ENCODE measurements around the gene PPP1R7.

Gene PPP1R7

DNA sequence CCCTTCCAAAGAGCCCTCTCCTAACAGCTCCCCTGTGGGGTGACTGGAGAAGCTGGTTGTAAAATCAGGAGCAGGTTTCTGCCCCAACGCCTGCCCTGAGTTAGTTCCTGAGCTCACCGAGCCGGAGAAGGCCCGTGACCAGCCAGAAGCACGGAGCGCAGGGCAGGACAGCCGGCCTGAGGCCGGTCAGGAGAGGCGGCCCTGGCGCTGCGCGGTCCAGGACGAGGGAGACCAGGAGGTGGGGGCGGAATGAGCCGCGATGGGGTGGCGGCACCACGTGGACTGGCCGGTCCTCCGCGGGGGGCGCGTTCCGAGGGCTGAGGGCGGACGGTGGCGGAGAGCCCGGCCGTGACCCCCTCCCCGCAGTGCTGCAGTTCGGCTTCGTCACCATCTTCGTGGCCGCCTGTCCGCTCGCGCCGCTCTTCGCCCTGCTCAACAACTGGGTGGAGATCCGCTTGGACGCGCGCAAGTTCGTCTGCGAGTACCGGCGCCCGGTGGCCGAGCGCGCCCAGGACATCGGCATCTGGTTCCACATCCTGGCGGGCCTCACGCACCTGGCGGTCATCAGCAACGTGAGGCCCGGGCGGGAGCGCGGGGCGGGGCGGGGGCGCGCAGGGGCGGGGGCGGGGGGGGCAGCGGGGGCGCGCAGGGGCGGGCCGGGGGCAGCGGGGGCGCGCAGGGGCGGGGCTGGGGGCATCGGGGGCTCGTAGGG lies 67.2 kb downstream of the PPP1R7 start:
- DNase-seq = no peak

DNA sequence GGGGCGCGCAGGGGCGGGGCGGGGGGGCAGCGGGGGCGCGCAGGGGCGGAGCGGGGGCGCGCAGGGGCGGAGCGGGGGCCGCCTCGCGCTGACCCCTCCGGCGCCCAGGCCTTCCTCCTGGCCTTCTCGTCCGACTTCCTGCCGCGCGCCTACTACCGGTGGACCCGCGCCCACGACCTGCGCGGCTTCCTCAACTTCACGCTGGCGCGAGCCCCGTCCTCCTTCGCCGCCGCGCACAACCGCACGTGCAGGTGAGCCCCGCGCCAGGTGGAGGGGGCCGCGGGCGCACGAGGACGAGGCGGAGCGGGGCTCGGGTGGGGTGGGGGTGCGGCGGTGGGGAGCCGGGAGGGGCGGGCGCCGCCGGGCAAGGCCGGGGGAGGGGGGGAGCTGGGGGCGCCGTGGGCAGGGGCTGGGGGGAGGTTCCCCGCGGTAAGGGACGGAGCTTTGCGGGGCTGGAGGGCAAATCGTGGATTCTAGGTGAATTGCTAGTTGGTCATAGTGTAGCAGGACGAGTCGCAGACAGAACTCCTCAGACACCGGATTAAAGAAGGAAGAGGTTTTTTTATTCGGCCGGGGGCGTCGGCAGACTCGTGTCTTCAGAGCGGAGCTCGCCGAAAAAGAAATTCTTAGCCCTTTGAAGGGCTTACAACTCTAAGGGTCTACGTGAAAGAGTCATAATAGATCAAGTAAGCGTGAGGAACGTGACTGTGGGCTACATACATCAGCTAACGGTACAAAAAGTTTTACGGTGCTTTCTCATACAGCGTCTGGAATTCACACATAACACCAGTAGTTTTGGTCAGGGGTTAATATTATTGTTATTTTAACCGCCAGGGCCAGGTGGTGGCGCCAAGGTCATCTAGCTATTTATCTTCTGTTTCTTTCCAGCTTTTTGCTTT lies 68.1 kb downstream of the PPP1R7 start:
- DNase-seq = no peak

DNA sequence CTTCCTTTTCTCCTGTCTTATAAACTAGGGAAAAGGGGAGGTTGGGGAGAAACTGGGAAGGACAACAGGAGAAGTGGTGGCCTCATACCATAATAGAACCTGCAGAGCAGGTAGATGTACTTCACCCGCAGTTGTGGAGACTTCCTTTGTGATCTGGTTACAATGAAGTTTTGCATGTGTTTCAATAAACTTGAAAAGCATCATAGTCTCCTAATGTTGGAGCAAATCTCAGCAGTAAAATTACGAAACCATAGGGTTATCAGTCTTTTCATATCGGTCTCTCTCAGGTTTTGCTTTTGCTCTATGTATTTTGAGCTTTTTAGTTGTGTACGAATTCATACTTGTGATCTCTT lies 68.7 kb downstream of the PPP1R7 start:
- DNase-seq = no peak

DNA sequence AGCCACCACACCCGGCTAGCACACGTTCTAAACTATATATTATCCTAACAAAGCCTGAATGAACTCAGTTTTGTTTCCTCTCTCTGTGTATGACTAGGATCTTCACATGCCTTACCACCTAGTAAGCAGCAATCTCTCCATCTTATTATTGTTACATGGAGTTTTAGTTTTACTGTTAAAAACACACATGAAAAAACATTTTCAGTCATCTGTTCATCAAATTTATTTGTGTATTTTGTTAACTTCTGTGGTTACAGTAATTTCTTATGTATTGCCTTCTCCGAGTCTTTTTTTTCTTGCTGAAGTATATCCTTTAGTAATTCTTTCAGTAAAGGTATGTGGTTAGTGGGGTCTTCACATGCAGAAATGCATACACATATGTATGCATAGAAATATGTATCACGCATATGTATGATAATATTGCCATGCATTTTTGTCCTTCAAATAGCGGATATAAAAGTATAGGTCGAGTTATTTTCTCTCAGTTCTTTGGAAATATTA lies 69.6 kb downstream of the PPP1R7 start:
- no peak for DNase-seq

DNA sequence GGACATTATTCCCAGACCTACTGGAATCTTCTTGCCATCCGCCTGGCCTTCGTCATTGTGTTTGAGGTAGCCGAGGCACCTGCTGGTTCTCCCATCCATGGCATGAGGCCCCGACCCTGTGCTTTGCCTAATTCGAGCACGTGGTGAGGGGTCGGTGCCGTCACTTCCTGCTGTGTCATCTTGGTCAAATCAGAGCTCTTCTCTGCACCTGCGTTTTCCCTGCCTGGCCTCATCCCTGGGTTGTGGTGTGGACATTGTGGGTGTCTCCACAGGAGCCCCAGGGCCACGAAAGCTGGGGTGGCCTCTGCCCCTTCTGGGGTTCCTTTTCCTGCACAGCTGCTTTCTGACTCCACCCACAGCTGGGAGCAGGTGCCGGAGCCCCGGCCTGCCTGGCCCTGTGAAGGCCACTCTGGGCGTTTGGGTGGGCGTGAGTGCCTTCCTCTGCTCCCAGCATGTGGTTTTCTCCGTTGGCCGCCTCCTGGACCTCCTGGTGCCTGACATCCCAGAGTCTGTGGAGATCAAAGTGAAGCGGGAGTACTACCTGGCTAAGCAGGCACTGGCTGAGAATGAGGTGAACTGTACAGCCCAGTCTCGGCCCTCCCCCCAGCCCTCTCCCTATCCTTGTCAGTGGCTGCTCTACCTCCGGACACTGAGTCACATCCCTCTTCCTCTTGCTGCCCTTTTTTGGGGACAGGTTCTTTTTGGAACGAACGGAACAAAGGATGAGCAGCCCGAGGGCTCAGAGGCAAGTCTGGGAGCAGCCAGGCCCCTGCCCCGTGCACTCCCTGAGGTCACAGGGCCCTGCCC lies 73.1 kb downstream of the PPP1R7 start:
- DNase-seq = no peak

DNA sequence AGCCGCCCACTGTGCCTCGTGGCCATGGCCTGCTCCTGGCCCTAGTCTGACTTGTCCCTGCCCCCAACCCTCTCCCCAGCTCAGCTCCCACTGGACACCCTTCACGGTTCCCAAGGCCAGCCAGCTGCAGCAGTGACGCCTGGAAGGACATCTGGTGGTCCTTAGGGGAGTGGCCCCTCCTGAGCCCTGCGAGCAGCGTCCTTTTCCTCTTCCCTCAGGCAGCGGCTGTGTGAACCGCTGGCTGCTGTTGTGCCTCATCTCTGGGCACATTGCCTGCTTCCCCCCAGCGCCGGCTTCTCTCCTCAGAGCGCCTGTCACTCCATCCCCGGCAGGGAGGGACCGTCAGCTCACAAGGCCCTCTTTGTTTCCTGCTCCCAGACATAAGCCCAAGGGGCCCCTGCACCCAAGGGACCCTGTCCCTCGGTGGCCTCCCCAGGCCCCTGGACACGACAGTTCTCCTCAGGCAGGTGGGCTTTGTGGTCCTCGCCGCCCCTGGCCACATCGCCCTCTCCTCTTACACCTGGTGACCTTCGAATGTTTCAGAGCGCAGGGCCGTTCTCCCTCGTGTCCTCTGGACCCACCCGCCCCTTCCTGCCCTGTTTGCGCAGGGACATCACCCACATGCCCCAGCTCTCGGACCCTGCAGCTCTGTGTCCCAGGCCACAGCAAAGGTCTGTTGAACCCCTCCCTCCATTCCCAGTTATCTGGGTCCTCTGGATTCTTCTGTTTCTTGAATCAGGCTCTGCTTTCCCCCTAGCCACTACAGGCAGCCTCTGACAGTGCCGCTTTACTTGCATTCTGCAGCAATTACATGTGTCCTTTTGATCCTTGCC lies 74.0 kb downstream of the PPP1R7 start:
- no peak for DNase-seq

DNA sequence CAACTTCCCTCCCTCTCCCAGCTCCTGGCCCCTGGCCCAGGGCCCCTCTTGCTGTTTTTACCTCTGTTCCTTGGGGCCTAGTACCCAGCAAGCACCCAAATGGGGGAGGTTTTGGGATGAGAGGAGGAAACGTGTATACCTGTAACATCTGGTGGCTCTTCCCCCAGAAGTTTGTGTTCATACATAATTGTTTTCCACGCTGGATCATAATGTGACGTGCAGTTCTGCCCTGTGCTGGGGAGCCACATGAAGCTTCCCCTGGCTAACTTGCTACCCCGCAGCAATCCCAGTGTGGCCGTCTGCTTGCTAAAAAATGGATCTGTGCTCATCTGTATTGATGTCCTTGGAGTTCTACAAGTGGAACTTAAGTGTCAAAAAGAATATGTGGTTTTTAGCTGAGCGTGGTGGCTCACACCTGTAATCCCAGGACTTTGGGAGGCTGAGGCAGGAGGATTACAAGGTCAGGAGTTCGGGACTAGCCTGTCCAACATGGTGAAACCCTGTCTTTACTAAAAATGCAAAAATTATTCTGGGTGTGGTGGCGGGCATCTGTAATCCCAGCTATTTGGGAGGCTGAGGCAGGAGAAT lies 74.7 kb downstream of the PPP1R7 start:
- no peak for DNase-seq

DNA sequence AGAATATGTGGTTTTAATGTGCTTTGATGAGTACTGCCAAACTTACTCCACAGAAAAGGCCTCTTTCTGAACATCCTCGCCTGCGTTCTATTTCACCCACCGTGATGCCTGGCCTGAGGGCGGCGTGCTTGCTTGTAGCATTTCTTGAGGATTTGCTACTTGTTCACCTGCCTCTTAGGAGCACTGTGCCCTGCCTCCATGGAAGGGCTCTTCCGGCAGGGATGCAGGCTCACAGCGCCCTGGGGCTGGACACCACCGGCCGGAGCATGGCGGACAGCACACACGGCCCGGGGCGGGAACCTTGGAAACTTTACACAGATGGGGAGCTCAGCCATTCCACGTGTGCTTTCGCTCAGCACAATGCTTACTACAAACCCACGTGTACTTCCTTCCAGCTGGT lies 75.3 kb downstream of the PPP1R7 start:
- no peak for DNase-seq

DNA sequence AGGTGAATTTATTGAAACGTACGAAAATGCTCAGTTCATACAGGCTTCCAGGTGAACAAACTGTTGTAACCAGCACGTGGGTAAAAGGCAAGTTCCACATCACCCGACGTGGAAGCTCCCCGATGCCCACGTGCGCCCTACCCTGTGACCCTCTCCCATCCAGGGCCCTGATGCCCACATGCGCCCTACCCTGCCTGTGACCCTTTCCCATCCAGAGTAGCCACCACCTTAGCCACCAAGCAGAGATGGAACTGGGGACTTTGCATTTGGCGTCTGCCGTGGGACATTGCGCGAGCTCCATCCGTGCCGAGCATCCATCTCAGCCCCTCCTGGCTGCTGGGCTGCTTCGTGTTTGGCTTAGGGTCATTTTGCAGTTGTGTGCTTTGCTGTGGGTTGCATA lies 75.7 kb downstream of the PPP1R7 start:
- no peak for DNase-seq

DNA sequence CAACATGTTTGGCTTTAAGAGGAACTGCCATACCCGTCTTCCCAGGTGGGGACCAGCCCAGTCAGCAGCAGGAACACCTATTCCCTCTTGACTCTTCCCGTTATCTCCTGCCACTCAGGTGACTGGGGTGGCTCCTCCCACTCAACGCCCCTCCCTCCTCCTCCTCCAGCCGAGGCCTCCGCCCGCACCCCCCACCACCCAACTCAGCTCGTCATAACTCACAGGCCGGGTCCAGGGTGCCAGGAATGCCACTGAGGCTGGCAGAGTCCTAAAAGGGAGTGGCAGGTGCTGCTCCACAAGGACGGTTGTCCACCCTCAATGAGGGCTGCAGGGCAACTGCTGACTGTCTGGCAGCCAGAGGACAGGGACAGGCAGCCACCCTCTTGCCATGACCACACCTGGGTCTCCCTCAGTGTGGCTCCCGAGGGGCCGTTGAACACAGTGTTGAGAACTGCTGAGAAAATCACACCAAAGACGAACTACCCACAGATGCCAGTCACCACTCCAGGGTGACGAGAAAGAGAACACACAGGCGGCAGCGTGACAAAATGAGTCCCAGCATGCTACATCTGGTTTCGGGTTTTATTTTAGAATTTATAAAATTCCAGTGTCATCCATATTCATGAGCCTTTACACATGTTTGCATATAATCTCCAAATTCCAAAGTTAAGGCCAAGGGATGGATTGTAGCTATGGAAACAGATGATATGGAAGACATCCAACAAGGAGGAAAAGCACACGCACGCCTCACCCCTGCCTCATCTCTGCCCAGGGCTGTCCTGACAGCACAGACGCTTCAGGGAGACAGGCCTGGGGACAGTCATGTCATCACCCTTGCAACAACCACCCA lies 76.7 kb downstream of the PPP1R7 start:
- DNase-seq = no peak

DNA sequence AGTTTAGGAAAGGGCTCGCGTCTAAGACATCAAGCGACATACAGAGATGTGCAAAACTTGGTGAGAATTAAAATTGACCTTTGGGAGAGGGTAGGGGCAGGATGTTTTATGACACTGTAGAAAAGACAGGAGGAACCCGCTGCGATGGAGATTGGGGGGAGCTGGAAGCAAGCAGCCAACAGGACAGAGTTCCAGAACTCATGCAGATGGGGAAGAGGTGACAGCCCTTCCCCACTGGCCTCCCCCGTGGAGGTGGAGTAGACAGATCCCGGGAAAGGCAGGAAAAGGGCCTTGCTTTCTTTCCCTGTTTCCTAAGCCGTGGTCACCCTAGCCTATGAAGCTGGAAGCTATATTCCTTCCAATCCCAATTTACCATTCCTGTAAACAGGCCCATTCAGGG lies 77.3 kb downstream of the PPP1R7 start:
- DNase-seq = no peak

DNA sequence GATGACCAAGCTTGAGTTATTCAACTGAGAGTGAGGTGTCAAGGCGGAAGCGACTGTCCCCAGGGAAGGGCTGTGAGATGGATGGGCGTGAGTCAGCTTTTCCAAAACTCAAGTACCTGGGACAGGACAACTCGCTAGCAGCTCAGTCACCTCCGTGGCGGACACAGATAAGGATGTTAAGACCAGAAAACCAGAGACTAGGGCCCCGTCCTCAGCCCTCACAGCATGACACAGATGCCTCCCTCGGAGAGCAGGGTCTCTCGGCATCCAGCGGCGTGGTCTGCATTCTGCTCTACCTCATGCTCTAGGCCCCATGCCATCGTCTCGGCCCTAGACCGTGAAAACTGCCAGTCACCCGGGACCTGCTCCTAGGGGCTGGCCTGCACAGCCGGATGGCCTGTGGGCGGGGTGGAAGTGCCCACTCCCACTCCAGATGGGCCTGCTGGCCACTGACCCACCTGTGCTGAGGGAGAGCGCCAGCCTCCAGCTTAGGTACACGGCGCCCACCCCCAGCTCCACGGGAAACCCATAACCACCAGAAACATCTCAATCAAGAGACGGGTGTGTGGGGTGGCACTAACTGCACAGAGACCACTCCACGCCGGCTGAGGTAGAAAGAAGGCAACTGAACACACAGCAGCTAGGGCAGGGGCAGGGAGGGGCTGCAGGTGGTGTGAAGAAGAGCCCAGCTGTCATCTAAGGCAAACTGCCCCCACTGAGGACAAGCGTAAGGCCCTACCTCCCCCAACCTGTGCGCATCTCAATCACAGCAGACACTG lies 78.0 kb downstream of the PPP1R7 start:
- DNase-seq = no peak

DNA sequence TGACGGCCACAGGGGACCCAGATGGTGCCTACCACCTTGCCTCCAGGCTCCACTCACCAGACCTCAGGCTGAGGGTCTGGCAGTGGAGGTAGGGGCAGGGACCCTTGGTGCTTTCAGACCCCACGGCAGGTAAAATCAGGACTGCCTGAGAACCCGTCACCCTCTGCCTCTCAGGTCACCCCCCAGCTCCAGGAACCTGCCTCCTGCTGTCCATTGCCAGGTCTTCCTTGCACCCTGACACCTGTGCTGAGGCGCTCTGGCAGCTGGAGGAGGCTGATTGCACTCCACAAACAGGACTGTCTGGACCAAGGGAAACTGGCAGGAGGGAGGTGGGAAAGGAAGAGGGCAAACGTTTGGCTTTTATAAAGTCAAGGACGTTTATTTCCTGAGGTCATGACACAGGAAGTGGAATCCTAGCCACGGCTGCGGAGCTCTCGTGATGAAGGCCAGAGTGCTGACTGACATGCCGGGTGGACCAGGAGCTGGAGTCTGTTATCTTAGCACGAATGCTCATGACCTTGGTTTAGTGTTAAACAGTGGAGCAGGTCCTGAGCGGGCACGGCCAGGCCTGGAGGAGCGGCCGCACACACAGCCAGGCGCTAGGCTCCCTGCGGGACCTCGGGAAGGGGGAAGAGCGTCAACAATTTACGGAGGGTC lies 78.7 kb downstream of the PPP1R7 start:
- DNase-seq = no peak

DNA sequence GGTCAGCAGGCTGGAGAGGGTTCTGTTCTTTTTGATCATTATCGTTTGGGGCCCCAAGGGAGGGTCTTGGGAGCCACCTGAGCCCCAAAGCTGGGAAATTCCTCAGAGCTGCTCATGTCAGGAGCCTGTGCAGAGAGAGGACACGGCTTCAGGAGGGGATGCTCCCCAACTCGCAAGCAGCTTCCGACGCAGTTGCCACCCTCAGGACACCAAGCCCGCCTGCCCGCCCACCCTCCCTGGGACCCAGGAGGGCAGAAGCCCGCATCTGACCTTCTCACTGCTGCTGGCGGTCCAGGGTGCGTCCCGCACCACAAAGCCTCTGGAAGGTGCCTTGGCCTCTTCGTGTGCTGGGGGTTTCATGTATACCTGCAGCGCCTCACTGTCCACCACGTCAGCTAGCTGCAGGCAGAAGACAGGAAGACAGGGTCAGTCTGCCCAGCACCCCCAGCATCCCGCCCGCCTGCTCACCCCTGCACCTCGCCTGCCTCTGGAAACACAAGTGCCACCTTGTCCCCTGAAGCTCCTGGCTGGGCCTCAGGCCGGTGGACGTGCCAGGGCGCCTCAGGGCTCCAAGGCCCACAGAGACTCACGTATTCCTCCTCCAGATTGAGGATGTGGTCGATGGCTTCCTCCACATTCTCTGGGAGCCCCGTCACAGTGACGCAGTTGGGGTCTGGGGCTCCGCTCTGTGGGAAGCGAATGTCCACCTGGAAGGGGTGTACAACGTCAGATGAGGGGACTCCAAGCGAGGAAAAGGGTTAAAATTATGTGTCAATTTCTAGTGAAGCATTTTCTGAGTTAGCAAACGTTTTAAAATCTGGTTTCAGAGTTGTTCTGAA lies 79.5 kb downstream of the PPP1R7 start:
- DNase-seq = no peak

DNA sequence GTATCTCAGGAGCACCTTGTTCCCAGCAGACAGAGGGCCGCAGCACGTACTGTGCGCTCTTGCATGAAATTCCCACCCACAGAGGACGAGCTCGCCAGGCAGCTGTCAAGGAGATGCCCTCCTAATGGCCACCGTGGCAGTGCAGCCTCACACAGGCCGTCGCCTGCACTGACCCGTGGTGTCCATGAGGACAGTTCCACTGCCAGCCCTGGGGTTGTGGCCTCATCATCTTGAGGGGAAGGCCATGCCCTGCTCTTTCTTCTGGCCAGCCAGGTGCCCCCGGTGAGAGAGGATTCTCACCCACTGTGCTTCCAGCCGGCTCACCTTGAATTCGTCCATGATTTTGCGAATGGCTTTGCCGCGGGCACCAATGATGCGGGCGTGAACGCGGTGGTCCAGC lies 80.2 kb downstream of the PPP1R7 start:
- no peak for DNase-seq

DNA sequence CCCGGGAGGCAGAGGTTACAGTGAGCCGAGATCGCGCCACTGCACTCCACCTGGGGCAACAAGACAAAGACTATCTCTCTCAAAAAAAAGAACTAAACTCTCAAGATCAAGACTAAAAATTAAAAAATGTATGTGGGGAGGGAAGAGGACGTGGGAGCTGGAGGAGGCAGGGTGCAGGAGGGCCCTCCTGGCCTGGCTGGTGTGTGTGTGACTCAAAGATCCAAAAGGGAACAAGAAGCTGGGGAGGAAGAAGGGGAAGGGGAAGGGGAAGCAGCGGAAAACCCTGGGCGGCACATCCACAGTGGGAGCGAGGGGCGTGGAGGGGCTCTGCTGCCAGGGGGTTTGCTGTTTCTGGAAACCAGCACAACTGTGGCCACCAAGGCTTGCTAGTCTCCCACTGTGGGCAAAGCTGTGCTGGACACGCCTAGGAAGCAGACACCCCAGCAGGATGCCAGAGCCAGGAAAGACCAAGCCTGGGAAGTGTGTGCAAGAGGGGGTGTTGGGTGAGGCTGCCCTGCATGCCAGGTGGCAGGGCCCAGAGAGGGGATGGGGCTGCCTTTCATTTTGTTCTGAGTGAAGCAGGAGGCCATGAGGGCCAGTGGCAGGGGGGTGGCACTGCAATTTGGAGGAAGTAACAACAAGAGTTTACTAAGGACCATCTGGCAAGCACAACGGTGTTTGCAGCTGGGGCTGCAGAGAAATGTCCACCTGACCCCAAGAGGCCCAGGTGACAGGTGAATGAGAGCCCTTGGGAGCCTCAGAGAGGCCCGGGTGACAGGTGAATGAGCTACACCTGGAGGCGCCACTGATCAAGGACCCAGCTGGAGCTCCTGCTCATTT lies 82.7 kb downstream of the PPP1R7 start:
- DNase-seq = no peak
